AG09319 (cell line): Measurements from ENCODE around the gene TMEM19.

Source experiments
- DNase-seq: peaks from one replicate; pipeline ENCODE4 v3.0.0-alpha.2; 2010; ENCODE audit warnings: low read depth; ENCODE audit errors: extremely low read depth
- TF ChIP-seq, protein P1 (sequence below): IDR thresholded peaks from 2 replicates; pipeline ENCODE4 v1.5.1; 2011; ENCODE audit warnings: low read depth, mild to moderate bottlenecking, inconsistent platforms, low read length, moderate library complexity

Gene TMEM19

DNA sequence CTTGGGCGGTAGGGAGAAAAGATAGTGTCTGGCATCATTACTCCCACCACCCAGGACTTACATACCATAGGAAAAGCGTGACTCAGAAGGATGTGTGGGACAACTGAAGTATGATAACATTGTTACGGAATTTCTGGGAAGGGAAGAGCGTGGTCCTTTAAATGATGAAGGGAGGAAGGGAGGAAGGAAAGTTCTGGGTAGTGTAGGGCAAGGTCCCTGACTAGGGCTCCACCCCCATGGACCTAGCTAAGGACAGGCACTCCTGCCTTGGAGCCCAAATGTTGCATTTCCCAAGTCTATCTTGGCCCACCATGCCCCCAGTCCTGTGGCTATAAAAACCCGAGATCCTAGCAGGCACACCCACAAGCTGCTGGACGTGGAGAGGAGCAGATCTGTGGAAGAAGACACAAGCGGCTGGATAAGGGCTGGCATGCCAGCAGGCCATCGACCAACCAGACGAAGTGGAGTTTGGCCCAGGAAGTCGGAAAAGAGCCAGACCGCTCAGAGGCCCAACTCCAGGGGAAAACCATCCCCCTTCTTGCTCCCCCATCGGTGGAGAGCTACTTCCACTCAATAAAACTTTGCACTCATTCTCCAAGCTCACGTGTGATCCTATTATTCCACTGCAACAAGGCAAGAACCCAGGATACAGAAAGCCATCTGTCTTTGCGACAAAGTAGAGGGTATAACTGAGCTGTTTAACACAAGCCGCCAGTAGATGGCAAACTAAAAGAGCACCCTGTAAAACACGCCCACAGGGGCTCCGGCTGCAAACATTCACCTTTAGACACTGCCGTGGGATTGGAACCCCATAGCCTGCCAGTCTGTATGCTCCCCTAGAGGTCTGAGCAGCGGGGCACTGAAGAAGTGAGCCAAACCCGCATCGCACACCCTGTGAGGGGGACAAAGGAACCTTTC lies 45.8 kb downstream of the TMEM19 start:
- TF ChIP-seq, protein P1, sequence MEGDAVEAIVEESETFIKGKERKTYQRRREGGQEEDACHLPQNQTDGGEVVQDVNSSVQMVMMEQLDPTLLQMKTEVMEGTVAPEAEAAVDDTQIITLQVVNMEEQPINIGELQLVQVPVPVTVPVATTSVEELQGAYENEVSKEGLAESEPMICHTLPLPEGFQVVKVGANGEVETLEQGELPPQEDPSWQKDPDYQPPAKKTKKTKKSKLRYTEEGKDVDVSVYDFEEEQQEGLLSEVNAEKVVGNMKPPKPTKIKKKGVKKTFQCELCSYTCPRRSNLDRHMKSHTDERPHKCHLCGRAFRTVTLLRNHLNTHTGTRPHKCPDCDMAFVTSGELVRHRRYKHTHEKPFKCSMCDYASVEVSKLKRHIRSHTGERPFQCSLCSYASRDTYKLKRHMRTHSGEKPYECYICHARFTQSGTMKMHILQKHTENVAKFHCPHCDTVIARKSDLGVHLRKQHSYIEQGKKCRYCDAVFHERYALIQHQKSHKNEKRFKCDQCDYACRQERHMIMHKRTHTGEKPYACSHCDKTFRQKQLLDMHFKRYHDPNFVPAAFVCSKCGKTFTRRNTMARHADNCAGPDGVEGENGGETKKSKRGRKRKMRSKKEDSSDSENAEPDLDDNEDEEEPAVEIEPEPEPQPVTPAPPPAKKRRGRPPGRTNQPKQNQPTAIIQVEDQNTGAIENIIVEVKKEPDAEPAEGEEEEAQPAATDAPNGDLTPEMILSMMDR: no peak
- no peak for DNase-seq

DNA sequence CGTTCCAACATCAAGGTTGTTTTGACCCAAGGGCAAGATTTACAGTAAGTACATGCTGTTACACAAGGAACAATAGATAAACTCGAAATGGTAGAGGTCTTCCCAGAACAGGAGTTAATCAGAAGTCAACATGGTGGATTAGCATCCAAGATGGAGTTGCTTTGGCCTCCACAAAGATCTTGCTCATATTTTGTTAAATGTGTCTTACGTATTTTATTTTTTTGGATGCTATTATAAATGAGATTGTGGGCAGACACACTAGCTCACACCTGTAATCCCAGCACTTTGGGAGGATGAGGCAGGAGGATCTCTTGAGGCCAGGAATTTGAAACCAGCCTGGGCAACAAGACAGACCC lies 46.5 kb downstream of the TMEM19 start:
- TF ChIP-seq, protein P1: no peak
- no peak for DNase-seq

DNA sequence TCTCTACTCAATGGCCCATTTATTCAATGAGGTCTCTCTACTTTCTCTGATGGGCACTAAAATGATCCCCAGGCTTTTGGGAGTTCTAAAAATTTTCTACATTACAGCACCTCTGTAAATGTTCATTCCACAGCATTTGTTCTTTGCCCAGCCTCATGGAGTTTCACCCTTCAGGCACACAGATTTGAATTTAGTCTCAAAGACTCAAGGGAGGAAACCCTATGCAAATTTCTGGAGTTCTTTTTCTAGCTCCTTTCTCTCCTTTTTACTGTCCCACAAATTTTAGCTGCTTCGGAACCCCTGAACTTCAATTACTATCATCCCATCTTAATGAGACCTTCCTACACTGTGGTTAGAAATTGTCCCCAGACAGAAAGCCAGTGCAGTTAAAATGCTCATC lies 51.3 kb downstream of the TMEM19 start:
- TF ChIP-seq, protein P1: no peak
- DNase-seq: no peak

DNA sequence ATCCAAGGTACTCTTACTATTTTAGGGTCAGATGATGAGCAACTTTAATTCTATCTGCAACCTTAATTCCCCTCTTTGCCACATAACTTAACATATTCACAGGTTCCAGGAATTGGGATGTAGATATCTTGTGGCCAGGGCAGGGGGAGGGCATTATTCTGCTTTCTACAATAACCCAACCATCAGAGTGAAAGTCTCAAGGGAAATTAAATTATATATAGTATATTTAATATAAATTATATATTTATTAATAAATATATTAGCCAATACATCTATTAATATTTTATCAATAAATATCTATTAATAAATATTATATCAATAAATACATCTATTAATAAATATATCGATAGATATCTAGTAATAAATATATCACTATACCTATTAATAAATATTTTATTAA lies 57.1 kb downstream of the TMEM19 start:
- DNase-seq: no peak
- TF ChIP-seq, protein P1: no peak

DNA sequence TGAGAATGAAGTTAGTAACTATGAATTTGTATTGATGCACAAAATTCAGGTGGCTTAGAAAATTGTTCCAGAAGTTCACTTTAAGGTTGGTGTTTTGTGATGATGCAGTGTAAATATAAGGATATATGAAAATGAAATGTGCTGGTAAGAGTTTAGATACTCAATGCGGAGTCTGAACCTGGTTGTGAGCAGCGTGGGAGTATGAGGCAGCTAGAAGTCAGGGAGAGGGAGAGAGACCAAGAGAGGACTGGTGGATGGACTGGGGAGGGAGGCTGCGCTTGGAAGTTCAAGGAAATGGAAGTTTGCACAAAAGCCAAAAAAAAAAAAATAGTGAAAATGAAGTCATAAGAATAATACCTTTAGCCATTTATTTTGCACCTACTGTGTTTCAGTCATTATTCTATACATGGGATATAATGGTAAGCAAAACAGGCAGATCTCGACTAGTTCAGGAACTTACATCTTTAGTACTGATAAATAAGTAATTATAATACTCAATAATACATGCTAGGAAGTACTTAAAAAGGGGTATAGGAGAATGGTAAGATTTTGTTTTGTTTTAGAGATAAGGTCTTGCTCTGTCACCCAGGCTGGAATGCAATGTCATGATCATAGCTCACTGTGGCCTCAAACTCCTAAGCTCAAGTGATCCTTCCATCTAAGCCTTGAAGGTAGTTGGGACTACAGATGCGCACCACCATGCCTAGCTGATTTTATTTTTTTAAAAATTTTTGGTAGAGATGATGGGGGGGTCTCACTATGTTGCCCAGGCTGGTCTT lies 58.8 kb downstream of the TMEM19 start:
- DNase-seq: no peak
- TF ChIP-seq, protein P1: no peak

DNA sequence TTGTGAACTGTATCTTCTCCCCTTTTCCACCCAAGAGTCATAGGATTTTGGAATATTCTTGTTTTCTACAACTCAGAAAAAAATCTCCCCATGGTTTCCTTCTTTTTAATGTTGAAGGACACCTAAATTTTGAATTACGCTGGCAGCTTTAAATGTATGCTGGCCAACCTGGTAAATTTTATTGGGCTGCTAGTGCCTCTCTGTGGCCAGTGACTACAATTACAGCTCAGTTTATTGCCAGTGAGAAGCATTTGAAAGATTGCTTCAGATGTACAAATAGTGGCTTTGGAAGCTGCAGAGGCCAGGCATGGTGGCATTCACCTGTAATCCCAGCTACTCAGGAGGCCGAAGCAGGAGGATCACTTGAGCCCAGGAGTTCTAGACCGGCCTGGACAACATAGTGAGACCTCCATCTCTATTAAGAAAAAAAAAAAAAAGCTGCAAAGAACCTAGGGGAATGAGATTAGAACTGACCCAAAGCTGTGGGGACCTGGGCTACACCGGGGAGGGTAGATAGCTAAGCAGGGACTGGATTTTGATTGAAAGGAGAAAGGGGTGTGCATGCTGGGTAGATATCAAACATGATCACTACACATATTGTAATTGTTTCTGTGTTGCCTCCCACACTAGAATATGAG lies 61.2 kb downstream of the TMEM19 start:
- DNase-seq: peak; percentile 40
- TF ChIP-seq, protein P1: peak; percentile 74
